ENCODE results near the gene MAP3K20. TPM values are rescaled to one million over a fixed set of nuclear protein-coding genes. Genes with fewer than 3 reads are reported as not detected.

Gene MAP3K20
- total RNA-seq, 4 donors from 2014 or later, result 6.8 to 32.2 (median 15.3) TPM

GRCh38 chr2:173238831-173239230, 163.2 kb downstream of the MAP3K20 start:
- Histone ChIP-seq H3K27ac (peak overlapping the region in 1 of 4 donors; percentile 4), H3K4me3 (no peak overlapping the region), H3K9me3 (no peaks in the 10 kb centered on the region), H3K27me3 (no peaks in the 10 kb centered on the region), H3K36me3 (no peaks in the 10 kb centered on the region), H3K4me1 (no peaks in the 10 kb centered on the region)
- TF ChIP-seq, protein P1, sequence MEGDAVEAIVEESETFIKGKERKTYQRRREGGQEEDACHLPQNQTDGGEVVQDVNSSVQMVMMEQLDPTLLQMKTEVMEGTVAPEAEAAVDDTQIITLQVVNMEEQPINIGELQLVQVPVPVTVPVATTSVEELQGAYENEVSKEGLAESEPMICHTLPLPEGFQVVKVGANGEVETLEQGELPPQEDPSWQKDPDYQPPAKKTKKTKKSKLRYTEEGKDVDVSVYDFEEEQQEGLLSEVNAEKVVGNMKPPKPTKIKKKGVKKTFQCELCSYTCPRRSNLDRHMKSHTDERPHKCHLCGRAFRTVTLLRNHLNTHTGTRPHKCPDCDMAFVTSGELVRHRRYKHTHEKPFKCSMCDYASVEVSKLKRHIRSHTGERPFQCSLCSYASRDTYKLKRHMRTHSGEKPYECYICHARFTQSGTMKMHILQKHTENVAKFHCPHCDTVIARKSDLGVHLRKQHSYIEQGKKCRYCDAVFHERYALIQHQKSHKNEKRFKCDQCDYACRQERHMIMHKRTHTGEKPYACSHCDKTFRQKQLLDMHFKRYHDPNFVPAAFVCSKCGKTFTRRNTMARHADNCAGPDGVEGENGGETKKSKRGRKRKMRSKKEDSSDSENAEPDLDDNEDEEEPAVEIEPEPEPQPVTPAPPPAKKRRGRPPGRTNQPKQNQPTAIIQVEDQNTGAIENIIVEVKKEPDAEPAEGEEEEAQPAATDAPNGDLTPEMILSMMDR (IDR thresholded peaks at IDR 0.05), result no peak
- no peak for TF ChIP-seq POLR2A (IDR thresholded peaks at IDR 0.05)
- DNase-seq, result no peak

DNA sequence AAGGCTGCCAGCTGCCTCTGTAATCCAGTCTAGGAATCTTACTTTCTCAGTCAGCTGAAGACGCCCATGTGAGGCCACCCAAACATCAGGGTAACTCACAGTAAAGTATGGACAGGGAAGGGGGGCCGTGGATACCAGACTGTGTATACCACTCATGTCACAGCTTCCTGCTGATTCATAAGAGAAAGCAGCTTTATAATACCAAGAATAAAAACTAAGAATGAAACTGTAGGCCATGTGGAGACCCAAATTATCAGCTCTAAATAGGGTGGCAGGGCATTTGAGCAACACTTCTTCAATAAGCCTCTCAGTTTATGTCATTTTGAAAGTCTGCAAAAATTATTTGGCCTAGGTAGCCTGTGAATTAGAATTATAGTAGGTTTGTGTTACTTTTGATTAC, 164.0 kb downstream of the MAP3K20 start:
- no peak for DNase-seq
- TF ChIP-seq, protein P1 (IDR thresholded peaks at IDR 0.05), result no peak
- TF ChIP-seq POLR2A (IDR thresholded peaks at IDR 0.05), result no peak
- Histone ChIP-seq H3K36me3 (no peaks in the 10 kb centered on the region), H3K9me3 (no peaks in the 10 kb centered on the region), H3K27ac (no peak overlapping the region), H3K4me3 (no peak overlapping the region), H3K27me3 (no peaks in the 10 kb centered on the region), H3K4me1 (no peaks in the 10 kb centered on the region)

DNA sequence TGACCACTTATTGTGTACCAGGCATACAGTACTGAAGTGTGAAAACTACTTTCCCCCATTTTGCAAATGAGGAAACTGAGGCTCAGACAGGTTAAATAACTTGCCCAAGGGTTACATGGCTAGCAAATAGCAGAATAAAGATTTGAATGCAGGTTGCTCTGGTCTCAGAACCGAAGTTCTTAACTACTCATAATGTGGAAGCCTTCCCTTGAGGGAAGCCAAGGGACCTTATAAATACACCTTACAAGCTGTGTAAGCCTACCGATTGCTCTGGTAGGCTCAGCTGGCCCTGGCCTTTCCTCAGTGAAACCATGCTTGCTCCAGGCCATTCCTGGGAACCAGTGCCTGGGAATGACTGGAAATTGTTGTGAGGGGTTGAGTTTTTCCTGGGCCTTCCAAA, 164.4 kb downstream of the MAP3K20 start:
- no peak for TF ChIP-seq POLR2A (IDR thresholded peaks at IDR 0.05)
- TF ChIP-seq, protein P1 (IDR thresholded peaks at IDR 0.05), result no peak
- H3K27me3 ChIP-seq, result no peaks in the 10 kb centered on the region
- no peaks in the 10 kb centered on the region for H3K4me1 ChIP-seq
- DNase-seq, result no peak
- no peak overlapping the region for H3K27ac ChIP-seq
- no peaks in the 10 kb centered on the region for H3K9me3 ChIP-seq
- no peak overlapping the region for H3K4me3 ChIP-seq
- no peaks in the 10 kb centered on the region for H3K36me3 ChIP-seq

- no peaks in the 10 kb centered on the region for H3K36me3 ChIP-seq
- no peak overlapping the region for H3K4me3 ChIP-seq
- no peak overlapping the region for H3K27ac ChIP-seq
- DNase-seq, result no peak
- H3K4me1 ChIP-seq, result no peaks in the 10 kb centered on the region
- no peaks in the 10 kb centered on the region for H3K27me3 ChIP-seq
- no peak for TF ChIP-seq POLR2A (IDR thresholded peaks at IDR 0.05)
- TF ChIP-seq, protein P1 (IDR thresholded peaks at IDR 0.05), result no peak
- no peaks in the 10 kb centered on the region for H3K9me3 ChIP-seq
These were observed 166.0 kb downstream of the MAP3K20 start for GRCh38 chr2:173241643-173242042.

DNA sequence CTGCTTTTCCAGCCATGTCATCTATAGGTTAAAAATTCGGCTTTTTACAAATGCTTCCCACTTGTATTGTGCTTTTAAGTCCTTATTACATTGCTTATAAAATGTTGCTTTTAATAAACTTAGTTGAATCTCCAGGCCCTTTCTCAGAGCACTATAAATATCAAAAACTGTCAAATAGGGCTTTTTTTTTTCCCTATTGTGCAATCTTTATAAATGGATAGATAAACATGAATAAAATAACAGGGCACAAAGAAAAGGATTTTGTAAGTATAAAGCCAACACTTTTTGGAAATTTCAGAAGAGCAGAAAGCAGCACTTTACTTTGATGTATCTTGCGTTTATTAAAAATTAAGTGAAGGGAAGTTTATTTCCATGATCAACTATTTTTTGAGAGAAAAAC, 171.5 kb downstream of the MAP3K20 start:
- no peaks in the 10 kb centered on the region for H3K9me3 ChIP-seq
- TF ChIP-seq POLR2A (IDR thresholded peaks at IDR 0.05), result no peak
- TF ChIP-seq, protein P1 (IDR thresholded peaks at IDR 0.05), result no peak
- H3K4me1 ChIP-seq, result no peaks in the 10 kb centered on the region
- no peak for DNase-seq
- H3K27me3 ChIP-seq, result no peaks in the 10 kb centered on the region
- no peak overlapping the region for H3K4me3 ChIP-seq
- no peak overlapping the region for H3K27ac ChIP-seq
- H3K36me3 ChIP-seq, result no peaks in the 10 kb centered on the region

DNA sequence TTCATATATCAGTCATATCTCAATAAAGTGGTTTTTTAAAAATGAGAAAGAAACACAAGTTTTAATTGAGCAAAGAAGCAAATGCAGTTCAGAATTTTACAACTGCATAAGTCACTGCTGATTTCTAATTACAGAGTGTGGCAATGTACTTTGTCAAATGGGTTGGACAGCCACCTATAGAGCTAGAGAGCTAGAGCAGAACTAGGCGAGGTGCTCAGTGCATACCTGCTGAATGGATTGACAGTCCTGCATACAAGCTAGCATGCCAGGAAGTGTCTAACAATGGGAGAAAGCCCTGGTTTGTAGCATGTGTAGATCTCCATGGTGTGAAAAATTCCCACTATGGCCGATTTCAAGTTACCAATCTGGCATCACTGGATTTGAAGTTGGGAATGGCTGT, 172.7 kb downstream of the MAP3K20 start:
- no peaks in the 10 kb centered on the region for H3K9me3 ChIP-seq
- H3K36me3 ChIP-seq, result no peaks in the 10 kb centered on the region
- DNase-seq, result no peak
- TF ChIP-seq, protein P1 (IDR thresholded peaks at IDR 0.05), result no peak
- TF ChIP-seq POLR2A (IDR thresholded peaks at IDR 0.05), result no peak
- no peak overlapping the region for H3K4me3 ChIP-seq
- no peaks in the 10 kb centered on the region for H3K4me1 ChIP-seq
- no peaks in the 10 kb centered on the region for H3K27me3 ChIP-seq
- no peak overlapping the region for H3K27ac ChIP-seq

All from Peyer's patch (tissue), 4 donors.